GM23248 (cell line): Measurements from ENCODE around the gene WDSUB1. TPM values are rescaled to one million over a fixed set of nuclear protein-coding genes. Genes with fewer than 3 reads are reported as not detected.

Experiments used
- DNase-seq: peaks from one replicate; pipeline ENCODE4 v3.0.0-alpha.2; 2015
- H2AFZ ChIP-seq: fragments of 200-600 bp; sonication (generic); 2 replicates; pipeline ENCODE4 v1.6.1; 2016; ENCODE audit warnings: antibody characterized with exemption
- H3F3A ChIP-seq: fragments of 200-600 bp; sonication (generic); 2 replicates; pipeline ENCODE4 v1.6.1; 2016; ENCODE audit warnings: mild to moderate bottlenecking, antibody characterized with exemption, mixed run types; ENCODE audit not compliant: insufficient read depth
- H3K27ac ChIP-seq: fragments of 200-600 bp; sonication (generic); 2 replicates; pipeline ENCODE4 v1.5.1; 2016; ENCODE audit warnings: mild to moderate bottlenecking
- H3K27me3 ChIP-seq: fragments of 200-600 bp; sonication (generic); replicated peaks from 2 replicates; pipeline ENCODE4 v1.6.1; 2016; ENCODE audit warnings: mild to moderate bottlenecking; ENCODE audit not compliant: insufficient read depth
- H3K36me3 ChIP-seq: fragments of 200-600 bp; sonication (generic); 2 replicates; pipeline ENCODE4 v1.6.1; 2016; ENCODE audit warnings: low read depth, mild to moderate bottlenecking
- H3K4me1 ChIP-seq: fragments of 200-600 bp; sonication (generic); 2 replicates; pipeline ENCODE4 v1.6.1; 2016; ENCODE audit warnings: mild to moderate bottlenecking; ENCODE audit not compliant: insufficient read depth
- H3K4me2 ChIP-seq: fragments of 200-600 bp; sonication (generic); one replicate; pipeline ENCODE4 v1.6.1; 2016; ENCODE audit warnings: mild to moderate bottlenecking; ENCODE audit not compliant: unreplicated experiment
- H3K4me3 ChIP-seq: fragments of 200-600 bp; sonication (generic); 2 replicates; pipeline ENCODE4 v1.5.1; 2016; ENCODE audit warnings: mild to moderate bottlenecking
- H3K79me2 ChIP-seq: fragments of 200-600 bp; sonication (generic); 2 replicates; pipeline ENCODE4 v1.6.1; 2016; ENCODE audit warnings: mild to moderate bottlenecking; ENCODE audit not compliant: insufficient read depth
- H3K9ac ChIP-seq: fragments of 200-600 bp; sonication (generic); 2 replicates; pipeline ENCODE4 v1.6.1; 2016; ENCODE audit warnings: mild to moderate bottlenecking
- H3K9me2 ChIP-seq: fragments of 200-600 bp; sonication (generic); 2 replicates; pipeline ENCODE4 v1.6.1; 2016; ENCODE audit warnings: mixed run types, mild to moderate bottlenecking, moderate library complexity; ENCODE audit not compliant: insufficient read depth
- H3K9me3 ChIP-seq: fragments of 200-600 bp; sonication (generic); one replicate; pipeline ENCODE4 v1.6.1; 2017; ENCODE audit warnings: low read depth
- H4K20me1 ChIP-seq: fragments of 200-600 bp; sonication (generic); 2 replicates; pipeline ENCODE4 v1.6.0; 2016; ENCODE audit not compliant: insufficient read depth
- EZH2 ChIP-seq: fragments of 200-600 bp; sonication (generic); IDR thresholded peaks from 2 replicates; pipeline ENCODE4 v1.6.1; 2018; ENCODE audit warnings: antibody characterized with exemption, mild to moderate bottlenecking; ENCODE audit not compliant: insufficient read depth, poor library complexity, severe bottlenecking
- EZH2phosphoT487 ChIP-seq: fragments of 200-600 bp; sonication (generic); IDR thresholded peaks from 2 replicates; pipeline ENCODE4 v1.6.1; 2018; ENCODE audit warnings: antibody characterized with exemption, moderate library complexity, mild to moderate bottlenecking, low read depth; ENCODE audit not compliant: insufficient read depth
- WGBS, 2 experiments: methylation state at CpG; one replicate each; pipeline ENCODE4 v1.1.6; 2015 to 2017; ENCODE audit warnings: low lambda C conversion rate in 2 of 2, low coverage in 1 of 2; ENCODE audit errors: missing lambda C conversion rate in 2 of 2; 5-methylcytosine and 5-hydroxymethylcytosine counted together
- in situ Hi-C: fragments of 300-500 bp; cut with MboI; formaldehyde crosslinking; loops from 2 replicates; pipeline ENCODE4 v1.15.0; 2020
- polyA plus RNA-seq: library from polyadenylated mRNA; unstranded; fragments of >200 nt; fragmentation: Nextera tagmentation; extraction: Ambion mirVana; gene quantifications from 2 replicates; pipeline ENCODE4 v1.2.1, GENCODE V29; 2016
- total RNA-seq: library from RNA; depleted of rRNA; stranded (reverse); fragments of >200 nt; shearing (Covaris generic); gene quantifications from 2 replicates; pipeline ENCODE4 v1.2.3, GENCODE V29; 2014

The WDSUB1 gene
- total and polyA plus RNA-seq, 2 experiments from 2014 or later = 6.7 to 8.4 TPM

GRCh38 chr2:159251296-159252173, 35.0 kb downstream of the WDSUB1 start:
- no peaks in the 10 kb centered on the region for H4K20me1 ChIP-seq
- H3K4me3 ChIP-seq = no peak overlapping the region
- H3K79me2 ChIP-seq = no peaks in the 10 kb centered on the region
- 84% methylated on average over 12 of the region's 12 CpGs for WGBS, 2 experiments
- TF ChIP-seq EZH2phosphoT487 (no peak), EZH2 (no peak)
- DNase-seq = no peak
- H3K4me2 ChIP-seq = no peak overlapping the region
- peaks cover 5% of the 10 kb centered on the region; the same call in 1 of the 2 replicates for H3K36me3 ChIP-seq
- peaks cover 17% of the 10 kb centered on the region; the same call in 1 of the 2 replicates for H3K4me1 ChIP-seq
- H3K27ac ChIP-seq = no peak overlapping the region
- no peak overlapping the region for H2AFZ ChIP-seq
- no peaks in the 10 kb centered on the region for H3K9me3 ChIP-seq
- in situ Hi-C loops = no loop called here
- H3K27me3 ChIP-seq = no peaks in the 10 kb centered on the region
- peaks cover 19% of the 10 kb centered on the region for H3F3A ChIP-seq
- H3K9me2 ChIP-seq = 0 out of 2 replicates have a peak, but pooled peaks cover 6% of the 10 kb centered on the region
- H3K9ac ChIP-seq = no peak overlapping the region

DNA sequence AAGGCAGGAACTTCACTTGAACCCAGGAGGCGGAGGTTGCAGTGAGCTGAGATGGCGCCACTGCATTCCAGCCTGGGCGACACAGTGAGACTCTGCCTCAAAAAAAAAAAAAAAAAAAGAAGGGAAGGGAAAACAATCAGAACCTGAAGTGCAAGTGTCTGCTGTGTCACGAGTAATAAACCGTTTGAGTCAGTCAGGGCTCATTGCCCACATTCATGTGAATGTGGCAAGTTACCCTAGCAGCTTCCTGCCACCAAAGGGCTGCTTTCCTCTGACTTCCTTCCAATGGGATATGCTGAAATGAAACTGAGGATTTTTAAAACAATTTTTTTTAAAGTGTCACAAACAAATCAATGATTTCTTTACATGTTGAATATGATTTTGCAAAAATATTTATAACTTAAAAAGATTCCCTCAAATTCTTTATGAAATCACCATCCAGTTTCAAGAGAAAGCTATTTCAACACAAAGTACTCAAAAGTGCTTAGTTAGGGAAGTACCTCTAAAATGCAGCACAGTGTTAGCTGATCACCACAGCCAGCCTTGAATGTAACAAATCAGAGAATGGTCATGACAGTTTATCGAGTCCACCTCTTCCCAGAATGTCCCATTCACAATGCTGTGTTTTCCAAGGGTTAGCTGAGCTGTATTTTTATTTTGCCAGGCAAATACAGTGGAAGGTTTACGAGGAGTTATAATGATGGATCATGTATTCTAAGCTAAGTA, 36.4 kb downstream of the WDSUB1 start:
- H3F3A ChIP-seq = peaks cover 11% of the 10 kb centered on the region; the same call in 1 of the 2 replicates
- H3K4me2 ChIP-seq = peak overlapping the region; percentile 34

DNA sequence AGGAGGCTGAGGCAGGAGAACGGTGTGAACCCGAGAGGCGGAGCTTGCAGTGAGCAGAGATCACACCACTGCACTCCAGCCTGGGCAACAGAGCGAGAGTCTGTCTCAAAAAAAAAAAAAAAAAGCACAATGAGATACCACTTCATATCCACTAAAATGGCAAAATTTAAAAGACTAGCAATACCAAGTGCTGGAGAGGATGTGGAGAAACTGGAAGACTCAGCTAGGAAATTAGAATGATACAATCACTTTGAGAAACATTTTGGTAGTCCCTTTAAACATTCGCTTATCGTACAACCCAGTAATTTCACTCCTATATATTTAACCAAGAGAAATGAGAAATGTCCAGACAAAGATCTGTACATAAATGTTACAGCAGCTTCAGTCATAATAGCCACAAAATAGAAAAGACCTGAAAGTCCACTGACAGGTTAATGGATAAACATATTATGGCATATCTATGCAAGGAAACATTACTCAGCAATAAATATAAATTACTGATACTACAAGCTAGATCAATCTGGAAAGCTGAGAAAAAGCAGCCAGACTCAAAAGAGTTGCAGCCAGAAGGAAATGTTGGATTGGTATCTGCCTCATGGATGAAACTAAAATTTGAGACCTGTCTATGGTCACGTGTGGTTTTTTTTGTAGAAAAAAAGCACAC, 40.0 kb downstream of the WDSUB1 start:
- no peak for DNase-seq
- H3K4me2 ChIP-seq = no peak overlapping the region
- no peaks in the 10 kb centered on the region for H3K79me2 ChIP-seq
- WGBS, 2 experiments = 90 to 91% methylated on average over 7 of the region's 7 CpGs
- no peak overlapping the region for H2AFZ ChIP-seq
- in situ Hi-C loops = no loop called here
- H3K27me3 ChIP-seq = no peaks in the 10 kb centered on the region
- H4K20me1 ChIP-seq = no peaks in the 10 kb centered on the region
- no peaks in the 10 kb centered on the region for H3K9me3 ChIP-seq
- H3K4me3 ChIP-seq = no peak overlapping the region
- H3F3A ChIP-seq = peaks cover 11% of the 10 kb centered on the region; the same call in 1 of the 2 replicates
- peaks cover 15% of the 10 kb centered on the region; the same call in 1 of the 2 replicates for H3K36me3 ChIP-seq
- no peak overlapping the region for H3K9ac ChIP-seq
- TF ChIP-seq EZH2phosphoT487 (no peak), EZH2 (no peak)
- no peaks in the 10 kb centered on the region for H3K9me2 ChIP-seq
- H3K4me1 ChIP-seq = peaks cover 17% of the 10 kb centered on the region; the same call in 1 of the 2 replicates
- no peak overlapping the region for H3K27ac ChIP-seq

More for the DNA sequence above, 36.4 kb downstream of the WDSUB1 start:
- H3K9me3 ChIP-seq = no peaks in the 10 kb centered on the region
- peak overlapping the region; percentile 52 for H3K9ac ChIP-seq
- no peaks in the 10 kb centered on the region for H3K27me3 ChIP-seq
- H3K79me2 ChIP-seq = no peaks in the 10 kb centered on the region
- peak overlapping the region; percentile 69 for H3K27ac ChIP-seq
- H3K9me2 ChIP-seq = 0 out of 2 replicates have a peak, but pooled peaks cover 6% of the 10 kb centered on the region
- peak overlapping the region; percentile 10; the same call in 1 of the 2 replicates for H3K4me3 ChIP-seq
- H2AFZ ChIP-seq = peak overlapping the region; percentile 54
- peaks cover 17% of the 10 kb centered on the region; the same call in 1 of the 2 replicates for H3K4me1 ChIP-seq
- no peak for TF ChIP-seq EZH2phosphoT487
- no peak for TF ChIP-seq EZH2
- no peaks in the 10 kb centered on the region for H4K20me1 ChIP-seq
- H3K36me3 ChIP-seq = peaks cover 8% of the 10 kb centered on the region; the same call in 1 of the 2 replicates
- in situ Hi-C loops = no loop called here
- peak; percentile 93 for DNase-seq
- WGBS, 2 experiments = 14% methylated on average over 7 of the region's 7 CpGs

DNA sequence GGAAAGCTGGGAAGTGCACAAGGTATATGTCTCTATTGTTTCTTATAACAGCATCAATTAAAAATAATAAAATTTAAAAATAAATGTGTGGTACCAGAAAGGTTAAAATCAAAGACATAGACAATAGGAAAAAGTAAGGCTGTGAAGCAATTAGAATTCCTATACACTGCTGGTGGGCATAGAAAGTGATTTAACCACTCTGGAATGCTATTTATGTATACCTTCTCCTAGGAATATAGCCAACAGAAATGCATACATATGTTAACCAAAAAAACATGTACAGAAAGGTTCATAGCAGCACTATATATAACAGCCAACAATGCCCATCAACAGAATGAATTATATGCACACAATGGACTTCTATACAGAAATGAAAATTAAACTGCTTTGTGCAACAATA, 43.0 kb downstream of the WDSUB1 start:
- no peak overlapping the region for H3K9ac ChIP-seq
- no peaks in the 10 kb centered on the region for H3K79me2 ChIP-seq
- TF ChIP-seq EZH2 (no peak), EZH2phosphoT487 (no peak)
- no peak overlapping the region for H3K27ac ChIP-seq
- H3K36me3 ChIP-seq = peaks cover 23% of the 10 kb centered on the region; the same call in 1 of the 2 replicates
- H3K4me3 ChIP-seq = no peak overlapping the region
- no peak overlapping the region for H3K4me2 ChIP-seq
- H3F3A ChIP-seq = peaks cover 3% of the 10 kb centered on the region; the same call in 1 of the 2 replicates
- no peak overlapping the region for H2AFZ ChIP-seq
- no peaks in the 10 kb centered on the region for H4K20me1 ChIP-seq
- no peaks in the 10 kb centered on the region for H3K27me3 ChIP-seq
- no peaks in the 10 kb centered on the region for H3K9me2 ChIP-seq
- DNase-seq = no peak
- H3K9me3 ChIP-seq = no peaks in the 10 kb centered on the region
- no peaks in the 10 kb centered on the region for H3K4me1 ChIP-seq
- in situ Hi-C loops = no loop called here
